Measurements from ENCODE around the gene HNRNPUL2.
"Not testable (repeated sequence)": the region's sequence is repeated elsewhere in the genome, so short reads cannot be mapped to it uniquely, and the experiment has no call there.

Gene HNRNPUL2

GRCh38 chr11:62747475-62748160 is 20.4 kb upstream of the HNRNPUL2 start:
- no peak for DNase-seq (ENCODE audit: low spot score)

DNA sequence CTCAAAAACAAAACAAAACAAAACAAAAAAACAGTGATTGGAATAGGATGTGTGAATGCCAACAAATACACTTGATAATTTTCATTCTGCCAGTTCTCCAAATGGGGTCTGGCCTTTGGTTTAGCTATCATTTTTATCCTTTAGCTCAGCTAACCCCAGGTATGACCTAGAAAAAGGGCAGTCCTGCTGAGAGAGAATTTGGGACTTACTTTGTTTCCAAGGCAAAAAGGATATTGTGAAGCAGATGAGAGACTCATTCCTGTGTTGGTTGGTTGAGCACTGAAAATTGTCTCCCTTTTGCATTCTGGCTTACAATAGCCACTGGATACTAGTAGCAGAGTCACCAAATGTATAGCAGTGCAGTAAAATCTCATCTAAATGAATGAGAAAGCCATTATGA is 9.9 kb upstream of the HNRNPUL2 start:
- in situ Hi-C loops (cut with MboI; ENCODE audit: low sequenced_read_pairs, unreplicated experiment) = no loop called here
- no peak for DNase-seq (ENCODE audit: low spot score)
- TF ChIP-seq, protein P1, sequence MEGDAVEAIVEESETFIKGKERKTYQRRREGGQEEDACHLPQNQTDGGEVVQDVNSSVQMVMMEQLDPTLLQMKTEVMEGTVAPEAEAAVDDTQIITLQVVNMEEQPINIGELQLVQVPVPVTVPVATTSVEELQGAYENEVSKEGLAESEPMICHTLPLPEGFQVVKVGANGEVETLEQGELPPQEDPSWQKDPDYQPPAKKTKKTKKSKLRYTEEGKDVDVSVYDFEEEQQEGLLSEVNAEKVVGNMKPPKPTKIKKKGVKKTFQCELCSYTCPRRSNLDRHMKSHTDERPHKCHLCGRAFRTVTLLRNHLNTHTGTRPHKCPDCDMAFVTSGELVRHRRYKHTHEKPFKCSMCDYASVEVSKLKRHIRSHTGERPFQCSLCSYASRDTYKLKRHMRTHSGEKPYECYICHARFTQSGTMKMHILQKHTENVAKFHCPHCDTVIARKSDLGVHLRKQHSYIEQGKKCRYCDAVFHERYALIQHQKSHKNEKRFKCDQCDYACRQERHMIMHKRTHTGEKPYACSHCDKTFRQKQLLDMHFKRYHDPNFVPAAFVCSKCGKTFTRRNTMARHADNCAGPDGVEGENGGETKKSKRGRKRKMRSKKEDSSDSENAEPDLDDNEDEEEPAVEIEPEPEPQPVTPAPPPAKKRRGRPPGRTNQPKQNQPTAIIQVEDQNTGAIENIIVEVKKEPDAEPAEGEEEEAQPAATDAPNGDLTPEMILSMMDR (IDR thresholded peaks at IDR 0.05; ENCODE audit: borderline replicate concordance, control extremely low read depth, extremely low read depth, insufficient read depth, missing control alignments) = no peak

More at GRCh38 chr11:62747475-62748160, 20.4 kb upstream of the HNRNPUL2 start:
- in situ Hi-C loops (cut with MboI; ENCODE audit: low sequenced_read_pairs, unreplicated experiment) = no loop called here
- TF ChIP-seq, protein P1 (IDR thresholded peaks at IDR 0.05; ENCODE audit: borderline replicate concordance, control extremely low read depth, extremely low read depth, insufficient read depth, missing control alignments) = no peak

- in situ Hi-C loops (cut with MboI; ENCODE audit: low sequenced_read_pairs, unreplicated experiment) = no loop called here
- TF ChIP-seq, protein P1 (IDR thresholded peaks at IDR 0.05; ENCODE audit: borderline replicate concordance, control extremely low read depth, extremely low read depth, insufficient read depth, missing control alignments) = no peak
- DNase-seq (ENCODE audit: low spot score) = no peak
Observed at GRCh38 chr11:62732830-62733229, 5.6 kb upstream of the HNRNPUL2 start.

GRCh38 chr11:62730076-62730475 is 2.8 kb upstream of the HNRNPUL2 start:
- DNase-seq (ENCODE audit: low spot score); in situ Hi-C loops (cut with MboI; ENCODE audit: low sequenced_read_pairs, unreplicated experiment): not testable (repeated sequence)

GRCh38 chr11:62728171-62728988 is 1.1 kb upstream of the HNRNPUL2 start, which contains the start of gene TTC9C:
TSS of gene TTC9C (plus strand) at chr11:62728486. CDS start at chr11:62728849, 363 bp downstream.
- in situ Hi-C loops (cut with MboI; ENCODE audit: low sequenced_read_pairs, unreplicated experiment) = no loop called here
- TF ChIP-seq, protein P1 (IDR thresholded peaks at IDR 0.05; ENCODE audit: borderline replicate concordance, control extremely low read depth, extremely low read depth, insufficient read depth, missing control alignments) = no peak
- DNase-seq (ENCODE audit: low spot score) = peak; percentile 83

- in situ Hi-C loops (cut with MboI; ENCODE audit: low sequenced_read_pairs, unreplicated experiment) = no loop called here
- DNase-seq (ENCODE audit: low spot score) = peak; percentile 87
Observed at GRCh38 chr11:62727872-62728170, 564 bp upstream of the HNRNPUL2 start.

DNA sequence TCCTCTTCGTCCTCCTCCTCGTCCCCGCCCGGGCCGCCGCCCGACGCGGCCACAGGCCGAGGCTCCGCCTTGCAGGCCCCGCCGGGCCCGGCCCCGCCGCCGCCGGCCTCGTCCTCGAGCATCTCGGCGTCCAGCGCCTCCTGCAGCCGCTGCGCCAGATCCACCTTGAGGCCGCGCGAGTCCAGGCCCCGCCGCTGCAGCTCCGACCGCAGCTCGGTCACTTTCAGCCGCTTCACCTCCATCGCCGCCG is 417 bp downstream of the HNRNPUL2 start:
- no peak for DNase-seq (ENCODE audit: low spot score)
- TF ChIP-seq, protein P1 (IDR thresholded peaks at IDR 0.05; ENCODE audit: borderline replicate concordance, control extremely low read depth, extremely low read depth, insufficient read depth, missing control alignments) = no peak
- in situ Hi-C loops (cut with MboI; ENCODE audit: low sequenced_read_pairs, unreplicated experiment) = no loop called here

More at GRCh38 chr11:62727872-62728170, 564 bp upstream of the HNRNPUL2 start:
- TF ChIP-seq, protein P1 (IDR thresholded peaks at IDR 0.05; ENCODE audit: borderline replicate concordance, control extremely low read depth, extremely low read depth, insufficient read depth, missing control alignments) = no peak

All from GM13976 (cell line).